GM12864 (cell line): ENCODE measurements around the gene KCNJ2.

Source experiments
- DNase-seq: peaks from one replicate; pipeline ENCODE4 v3.0.0-alpha.2; 2011; ENCODE audit warnings: low read depth
- H3K4me3 ChIP-seq: 2 replicates; pipeline ENCODE4 v1.5.1; 2011; ENCODE audit warnings: mild to moderate bottlenecking, low read depth, low read length, control low read depth
- CTCF ChIP-seq: IDR thresholded peaks from 2 replicates; pipeline ENCODE4 v1.5.1; 2011; ENCODE audit warnings: low read depth, mild to moderate bottlenecking, moderate library complexity, low read length, control low read depth, inconsistent platforms; ENCODE audit errors: missing control alignments

Gene KCNJ2

GRCh38 chr17:70158180-70158579 is 11.2 kb upstream of the KCNJ2 start:
- no peak overlapping the region for H3K4me3 ChIP-seq
- no peak for DNase-seq
- no peak for TF ChIP-seq CTCF

- no peak for TF ChIP-seq CTCF
- H3K4me3 ChIP-seq, result no peak overlapping the region
- DNase-seq, result no peak
Measured at GRCh38 chr17:70158591-70158990, 10.7 kb upstream of the KCNJ2 start.

GRCh38 chr17:70159980-70160379 is 9.4 kb upstream of the KCNJ2 start:
- H3K4me3 ChIP-seq, result no peak overlapping the region
- TF ChIP-seq CTCF, result no peak
- no peak for DNase-seq

- no peak for TF ChIP-seq CTCF
- H3K4me3 ChIP-seq, result no peak overlapping the region
- no peak for DNase-seq
Measured at GRCh38 chr17:70161519-70161918, 7.8 kb upstream of the KCNJ2 start.

GRCh38 chr17:70165383-70165782 is 3.9 kb upstream of the KCNJ2 start:
- H3K4me3 ChIP-seq, result no peak overlapping the region
- no peak for DNase-seq
- TF ChIP-seq CTCF, result no peak

GRCh38 chr17:70166615-70167014 is 2.7 kb upstream of the KCNJ2 start:
- DNase-seq, result no peak
- no peak for TF ChIP-seq CTCF
- no peak overlapping the region for H3K4me3 ChIP-seq

- peak; percentile 30 for TF ChIP-seq CTCF
- DNase-seq, result no peak
- H3K4me3 ChIP-seq, result peak overlapping the region; percentile 56
Measured at GRCh38 chr17:70168044-70168976, 1.0 kb upstream of the KCNJ2 start.
